ENCODE data around the gene ITGA1. TPM values are rescaled to one million over a fixed set of nuclear protein-coding genes. Genes with fewer than 3 reads are reported as not detected.

Gene ITGA1
- total RNA-seq, 1 experiment from 2014 or later: 1.6 TPM

DNA sequence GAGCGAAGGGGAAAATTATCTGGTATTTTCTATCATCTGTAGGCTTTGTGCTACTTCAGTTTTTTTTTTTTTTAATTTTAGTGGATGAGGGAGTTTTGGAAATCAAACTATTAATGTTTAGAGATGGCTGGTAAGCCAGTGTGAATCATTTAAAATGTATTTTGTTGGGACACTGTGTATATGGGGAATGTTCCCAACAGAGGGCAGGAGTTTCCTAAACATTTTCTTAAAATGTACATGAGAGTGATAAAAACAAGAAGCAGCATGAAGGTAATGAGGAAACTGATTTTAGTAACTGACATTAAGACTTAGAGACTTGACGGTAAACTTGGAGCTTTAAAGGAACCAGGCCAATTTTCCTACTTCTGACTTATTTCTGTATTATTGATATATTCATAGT lies 133.2 kb downstream of the ITGA1 start:
- no peaks in the 10 kb centered on the region for H3K36me3 ChIP-seq (ENCODE audit: control insufficient read depth, insufficient read depth, low read length)
- H3K9me3 ChIP-seq (ENCODE audit: control insufficient read depth, insufficient read depth, low read depth, low read length): no peaks in the 10 kb centered on the region
- no peaks in the 10 kb centered on the region for H3K27me3 ChIP-seq (ENCODE audit: control insufficient read depth, insufficient read depth, low read length)
- ATAC-seq: no peak
- BruUV-seq (replicated peaks): no TSS peak
- H3K27ac ChIP-seq (ENCODE audit: low read length): no peak overlapping the region
- in situ Hi-C loops (cut with HindIII; ENCODE audit: low pct_unique_long_range_greater_than_20kb, low sequenced_read_pairs) (no loop called here), intact Hi-C loops (cut with micrococcal nuclease; ENCODE audit: unreplicated experiment) (no loop called here)
- H3K4me3 ChIP-seq (ENCODE audit: low read depth in 2 of 2, low read length in 2 of 2): no peak overlapping the region
- DNase-seq (ENCODE audit: low read depth, low spot score): no peak
- ChIA-PET POLR2A (no interaction called here), CTCF (no interaction called here)
- TF ChIP-seq SIN3A (IDR thresholded peaks at IDR 0.05; ENCODE audit: borderline replicate concordance, insufficient read depth, low read depth, low read length): no peak
- TF ChIP-seq, protein P1, sequence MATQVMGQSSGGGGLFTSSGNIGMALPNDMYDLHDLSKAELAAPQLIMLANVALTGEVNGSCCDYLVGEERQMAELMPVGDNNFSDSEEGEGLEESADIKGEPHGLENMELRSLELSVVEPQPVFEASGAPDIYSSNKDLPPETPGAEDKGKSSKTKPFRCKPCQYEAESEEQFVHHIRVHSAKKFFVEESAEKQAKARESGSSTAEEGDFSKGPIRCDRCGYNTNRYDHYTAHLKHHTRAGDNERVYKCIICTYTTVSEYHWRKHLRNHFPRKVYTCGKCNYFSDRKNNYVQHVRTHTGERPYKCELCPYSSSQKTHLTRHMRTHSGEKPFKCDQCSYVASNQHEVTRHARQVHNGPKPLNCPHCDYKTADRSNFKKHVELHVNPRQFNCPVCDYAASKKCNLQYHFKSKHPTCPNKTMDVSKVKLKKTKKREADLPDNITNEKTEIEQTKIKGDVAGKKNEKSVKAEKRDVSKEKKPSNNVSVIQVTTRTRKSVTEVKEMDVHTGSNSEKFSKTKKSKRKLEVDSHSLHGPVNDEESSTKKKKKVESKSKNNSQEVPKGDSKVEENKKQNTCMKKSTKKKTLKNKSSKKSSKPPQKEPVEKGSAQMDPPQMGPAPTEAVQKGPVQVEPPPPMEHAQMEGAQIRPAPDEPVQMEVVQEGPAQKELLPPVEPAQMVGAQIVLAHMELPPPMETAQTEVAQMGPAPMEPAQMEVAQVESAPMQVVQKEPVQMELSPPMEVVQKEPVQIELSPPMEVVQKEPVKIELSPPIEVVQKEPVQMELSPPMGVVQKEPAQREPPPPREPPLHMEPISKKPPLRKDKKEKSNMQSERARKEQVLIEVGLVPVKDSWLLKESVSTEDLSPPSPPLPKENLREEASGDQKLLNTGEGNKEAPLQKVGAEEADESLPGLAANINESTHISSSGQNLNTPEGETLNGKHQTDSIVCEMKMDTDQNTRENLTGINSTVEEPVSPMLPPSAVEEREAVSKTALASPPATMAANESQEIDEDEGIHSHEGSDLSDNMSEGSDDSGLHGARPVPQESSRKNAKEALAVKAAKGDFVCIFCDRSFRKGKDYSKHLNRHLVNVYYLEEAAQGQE (IDR thresholded peaks at IDR 0.05; ENCODE audit: insufficient read depth in 1 of 2, low read depth in 2 of 2, low read length in 1 of 2): no peak
- TF ChIP-seq, protein P2, sequence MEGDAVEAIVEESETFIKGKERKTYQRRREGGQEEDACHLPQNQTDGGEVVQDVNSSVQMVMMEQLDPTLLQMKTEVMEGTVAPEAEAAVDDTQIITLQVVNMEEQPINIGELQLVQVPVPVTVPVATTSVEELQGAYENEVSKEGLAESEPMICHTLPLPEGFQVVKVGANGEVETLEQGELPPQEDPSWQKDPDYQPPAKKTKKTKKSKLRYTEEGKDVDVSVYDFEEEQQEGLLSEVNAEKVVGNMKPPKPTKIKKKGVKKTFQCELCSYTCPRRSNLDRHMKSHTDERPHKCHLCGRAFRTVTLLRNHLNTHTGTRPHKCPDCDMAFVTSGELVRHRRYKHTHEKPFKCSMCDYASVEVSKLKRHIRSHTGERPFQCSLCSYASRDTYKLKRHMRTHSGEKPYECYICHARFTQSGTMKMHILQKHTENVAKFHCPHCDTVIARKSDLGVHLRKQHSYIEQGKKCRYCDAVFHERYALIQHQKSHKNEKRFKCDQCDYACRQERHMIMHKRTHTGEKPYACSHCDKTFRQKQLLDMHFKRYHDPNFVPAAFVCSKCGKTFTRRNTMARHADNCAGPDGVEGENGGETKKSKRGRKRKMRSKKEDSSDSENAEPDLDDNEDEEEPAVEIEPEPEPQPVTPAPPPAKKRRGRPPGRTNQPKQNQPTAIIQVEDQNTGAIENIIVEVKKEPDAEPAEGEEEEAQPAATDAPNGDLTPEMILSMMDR (IDR thresholded peaks at IDR 0.05): peak; percentile 11; the same call in 1 of the 2 replicates
- peaks cover 4% of the 10 kb centered on the region; the same call in 1 of the 2 replicates for H3K4me1 ChIP-seq (ENCODE audit: control insufficient read depth, insufficient read depth, low read length)

DNA sequence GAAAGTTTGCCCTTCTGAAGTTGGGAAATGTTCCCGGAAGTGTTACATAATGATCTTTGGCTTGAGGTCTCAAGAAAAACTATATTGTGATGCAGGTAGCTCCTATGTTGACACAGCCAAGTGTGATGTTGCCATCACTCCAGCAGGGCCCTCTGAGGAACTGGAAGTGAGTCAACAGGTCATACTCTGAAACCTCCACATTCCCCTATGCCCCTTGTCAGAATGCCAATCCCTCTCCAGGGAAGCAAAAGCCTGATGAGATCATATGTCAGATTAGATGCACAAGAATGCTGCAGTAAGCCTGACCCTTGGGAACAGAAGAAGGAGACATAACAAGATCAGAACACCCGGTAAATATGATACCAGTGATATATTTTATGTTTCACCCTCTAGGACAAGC lies 134.7 kb downstream of the ITGA1 start:
- in situ Hi-C loops (cut with HindIII; ENCODE audit: low pct_unique_long_range_greater_than_20kb, low sequenced_read_pairs): no loop called here
- POLR2A ChIA-PET: no interaction called here

More for the DNA sequence above, 134.7 kb downstream of the ITGA1 start:
- TF ChIP-seq POLR2AphosphoS5 (IDR thresholded peaks at IDR 0.05; ENCODE audit: low read depth, low read length): no peak
- TF ChIP-seq SIN3A (IDR thresholded peaks at IDR 0.05; ENCODE audit: borderline replicate concordance, insufficient read depth, low read depth, low read length): no peak
- TF ChIP-seq, protein P2 (IDR thresholded peaks at IDR 0.05): no peak
- no peak for TF ChIP-seq TCF7L2 (IDR thresholded peaks at IDR 0.05; ENCODE audit: low read depth, low read length)
- TF ChIP-seq, protein P1 (IDR thresholded peaks at IDR 0.05; ENCODE audit: insufficient read depth in 1 of 2, low read depth in 2 of 2, low read length in 1 of 2): no peak
- DNase-seq (ENCODE audit: low read depth, low spot score) (peak; percentile 87), ATAC-seq (peak; percentile 94)
- peaks cover 4% of the 10 kb centered on the region; the same call in 1 of the 2 replicates for H3K4me1 ChIP-seq (ENCODE audit: control insufficient read depth, insufficient read depth, low read length)
- no peaks in the 10 kb centered on the region for H3K36me3 ChIP-seq (ENCODE audit: control insufficient read depth, insufficient read depth, low read length)
- no peak overlapping the region for H3K27ac ChIP-seq (ENCODE audit: low read length)
- no peaks in the 10 kb centered on the region for H3K27me3 ChIP-seq (ENCODE audit: control insufficient read depth, insufficient read depth, low read length)
- H3K9me3 ChIP-seq (ENCODE audit: control insufficient read depth, insufficient read depth, low read depth, low read length): no peaks in the 10 kb centered on the region
- intact Hi-C loops (cut with micrococcal nuclease; ENCODE audit: unreplicated experiment): no loop called here
- H3K4me3 ChIP-seq (ENCODE audit: low read depth in 2 of 2, low read length in 2 of 2): no peak overlapping the region
- no TSS peak for BruUV-seq (replicated peaks)
- CTCF ChIA-PET: no interaction called here

Measured in Panc1 (cell line).